Measurements from ENCODE around the gene MSRB1. TPM values are rescaled to one million over a fixed set of nuclear protein-coding genes. Genes with fewer than 3 reads are reported as not detected.

Gene MSRB1
- polyA plus RNA-seq, 1 donor from 2014 or later = 6.0 TPM

DNA sequence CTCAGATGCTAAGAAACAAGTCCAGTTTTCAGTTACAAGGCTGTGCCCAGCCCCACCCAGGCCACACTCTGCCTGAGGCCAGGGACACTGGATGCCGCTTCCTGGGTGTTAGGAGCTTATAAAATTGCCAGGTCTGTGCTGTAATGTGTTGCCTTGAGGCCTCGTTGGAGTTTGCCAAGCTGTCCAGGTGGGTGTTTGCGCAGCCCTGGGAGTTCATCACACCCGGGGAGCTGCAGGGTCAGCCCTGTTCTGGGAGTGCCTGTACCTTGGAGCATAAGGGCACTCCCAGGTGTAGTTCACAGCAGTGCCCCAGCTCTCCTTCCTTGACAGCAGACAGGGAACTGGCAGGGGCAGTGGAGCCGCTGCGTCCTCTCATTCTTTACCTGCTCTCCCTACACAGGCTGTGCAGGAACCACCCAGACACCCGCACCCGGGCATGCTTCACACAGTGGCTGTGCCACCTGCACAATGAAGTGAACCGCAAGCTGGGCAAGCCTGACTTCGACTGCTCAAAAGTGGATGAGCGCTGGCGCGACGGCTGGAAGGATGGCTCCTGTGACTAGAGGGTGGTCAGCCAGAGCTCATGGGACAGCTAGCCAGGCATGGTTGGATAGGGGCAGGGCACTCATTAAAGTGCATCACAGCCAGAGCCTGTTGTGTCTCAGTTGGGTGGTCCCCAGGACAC is 42.6 kb upstream of the MSRB1 start:
- Histone ChIP-seq H3F3A (ENCODE audit: insufficient read depth, low read length, poor library complexity, severe bottlenecking) (no peaks in the 10 kb centered on the region), H3K36me3 (ENCODE audit: insufficient read depth, low read length) (no peaks in the 10 kb centered on the region), H3K9me3 (ENCODE audit: low read length) (no peaks in the 10 kb centered on the region), H4K20me1 (ENCODE audit: insufficient read depth) (no peaks in the 10 kb centered on the region), H3K4me3 (ENCODE audit: low read length) (peak overlapping the region; percentile 99), H3K79me2 (replicated peaks; ENCODE audit: insufficient read depth, low read length) (no peaks in the 10 kb centered on the region), H3K27me3 (ENCODE audit: insufficient read depth, low read depth, low read length) (peaks cover 16% of the 10 kb centered on the region), H3K4me2 (ENCODE audit: low read length) (peak overlapping the region; percentile 97), H2AFZ (ENCODE audit: low read depth, low read length) (no peak overlapping the region), H3K27ac (ENCODE audit: low read length) (no peak overlapping the region), H3K9ac (ENCODE audit: low read length) (peak overlapping the region; percentile 94), H3K9me2 (ENCODE audit: insufficient read depth, low read length) (no peaks in the 10 kb centered on the region)
- TF ChIP-seq MXI1 (conservative IDR thresholded peaks at IDR 0.05; ENCODE audit: poor library complexity, severe bottlenecking) = no peak
- no peak for TF ChIP-seq RAD21 (conservative IDR thresholded peaks at IDR 0.05)
- no peak for TF ChIP-seq TAF1 (IDR thresholded peaks at IDR 0.05; ENCODE audit: low read depth)
- TF ChIP-seq EZH2 (IDR thresholded peaks at IDR 0.05; ENCODE audit: borderline replicate concordance, insufficient read depth, low read length, poor library complexity, severe bottlenecking) = no peak
- TF ChIP-seq, protein P1, sequence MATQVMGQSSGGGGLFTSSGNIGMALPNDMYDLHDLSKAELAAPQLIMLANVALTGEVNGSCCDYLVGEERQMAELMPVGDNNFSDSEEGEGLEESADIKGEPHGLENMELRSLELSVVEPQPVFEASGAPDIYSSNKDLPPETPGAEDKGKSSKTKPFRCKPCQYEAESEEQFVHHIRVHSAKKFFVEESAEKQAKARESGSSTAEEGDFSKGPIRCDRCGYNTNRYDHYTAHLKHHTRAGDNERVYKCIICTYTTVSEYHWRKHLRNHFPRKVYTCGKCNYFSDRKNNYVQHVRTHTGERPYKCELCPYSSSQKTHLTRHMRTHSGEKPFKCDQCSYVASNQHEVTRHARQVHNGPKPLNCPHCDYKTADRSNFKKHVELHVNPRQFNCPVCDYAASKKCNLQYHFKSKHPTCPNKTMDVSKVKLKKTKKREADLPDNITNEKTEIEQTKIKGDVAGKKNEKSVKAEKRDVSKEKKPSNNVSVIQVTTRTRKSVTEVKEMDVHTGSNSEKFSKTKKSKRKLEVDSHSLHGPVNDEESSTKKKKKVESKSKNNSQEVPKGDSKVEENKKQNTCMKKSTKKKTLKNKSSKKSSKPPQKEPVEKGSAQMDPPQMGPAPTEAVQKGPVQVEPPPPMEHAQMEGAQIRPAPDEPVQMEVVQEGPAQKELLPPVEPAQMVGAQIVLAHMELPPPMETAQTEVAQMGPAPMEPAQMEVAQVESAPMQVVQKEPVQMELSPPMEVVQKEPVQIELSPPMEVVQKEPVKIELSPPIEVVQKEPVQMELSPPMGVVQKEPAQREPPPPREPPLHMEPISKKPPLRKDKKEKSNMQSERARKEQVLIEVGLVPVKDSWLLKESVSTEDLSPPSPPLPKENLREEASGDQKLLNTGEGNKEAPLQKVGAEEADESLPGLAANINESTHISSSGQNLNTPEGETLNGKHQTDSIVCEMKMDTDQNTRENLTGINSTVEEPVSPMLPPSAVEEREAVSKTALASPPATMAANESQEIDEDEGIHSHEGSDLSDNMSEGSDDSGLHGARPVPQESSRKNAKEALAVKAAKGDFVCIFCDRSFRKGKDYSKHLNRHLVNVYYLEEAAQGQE (IDR thresholded peaks at IDR 0.05; ENCODE audit: borderline replicate concordance) = no peak
- no peak for TF ChIP-seq POLR2AphosphoS5 (IDR thresholded peaks at IDR 0.05)
- TF ChIP-seq EP300 (conservative IDR thresholded peaks at IDR 0.05; ENCODE audit: poor library complexity, severe bottlenecking) = no peak
- TF ChIP-seq CTCF (IDR thresholded peaks at IDR 0.05; ENCODE audit: poor library complexity, severe bottlenecking) = no peak
- no peak for TF ChIP-seq SMC3 (conservative IDR thresholded peaks at IDR 0.05; ENCODE audit: poor library complexity)

- peaks cover 21% of the 10 kb centered on the region for H3K27me3 ChIP-seq (ENCODE audit: insufficient read depth, low read depth, low read length)
- H3K79me2 ChIP-seq (replicated peaks; ENCODE audit: insufficient read depth, low read length) = no peaks in the 10 kb centered on the region
- H3K4me3 ChIP-seq (ENCODE audit: low read length) = peak overlapping the region; percentile 99
- TF ChIP-seq MXI1 (conservative IDR thresholded peaks at IDR 0.05; ENCODE audit: poor library complexity, severe bottlenecking) (peak; percentile 4), TAF1 (IDR thresholded peaks at IDR 0.05; ENCODE audit: low read depth) (no peak), POLR2AphosphoS5 (IDR thresholded peaks at IDR 0.05) (no peak), CTCF (IDR thresholded peaks at IDR 0.05; ENCODE audit: poor library complexity, severe bottlenecking) (no peak), EP300 (conservative IDR thresholded peaks at IDR 0.05; ENCODE audit: poor library complexity, severe bottlenecking) (no peak)
- no peaks in the 10 kb centered on the region for H3F3A ChIP-seq (ENCODE audit: insufficient read depth, low read length, poor library complexity, severe bottlenecking)
- no peaks in the 10 kb centered on the region for H3K36me3 ChIP-seq (ENCODE audit: insufficient read depth, low read length)
- no peak overlapping the region for H2AFZ ChIP-seq (ENCODE audit: low read depth, low read length)
- peak overlapping the region; percentile 86 for H3K27ac ChIP-seq (ENCODE audit: low read length)
- H3K4me2 ChIP-seq (ENCODE audit: low read length) = peak overlapping the region; percentile 97
- H3K9me2 ChIP-seq (ENCODE audit: insufficient read depth, low read length) = no peaks in the 10 kb centered on the region
- no peaks in the 10 kb centered on the region for H3K9me3 ChIP-seq (ENCODE audit: low read length)
- peak overlapping the region; percentile 94 for H3K9ac ChIP-seq (ENCODE audit: low read length)
- H4K20me1 ChIP-seq (ENCODE audit: insufficient read depth) = no peaks in the 10 kb centered on the region
Measured at GRCh38 chr16:1984347-1985225, 41.6 kb upstream of the MSRB1 start.

Data from neural cell (in vitro differentiated cells).